ENCODE results near the gene CSRNP3.

DNA sequence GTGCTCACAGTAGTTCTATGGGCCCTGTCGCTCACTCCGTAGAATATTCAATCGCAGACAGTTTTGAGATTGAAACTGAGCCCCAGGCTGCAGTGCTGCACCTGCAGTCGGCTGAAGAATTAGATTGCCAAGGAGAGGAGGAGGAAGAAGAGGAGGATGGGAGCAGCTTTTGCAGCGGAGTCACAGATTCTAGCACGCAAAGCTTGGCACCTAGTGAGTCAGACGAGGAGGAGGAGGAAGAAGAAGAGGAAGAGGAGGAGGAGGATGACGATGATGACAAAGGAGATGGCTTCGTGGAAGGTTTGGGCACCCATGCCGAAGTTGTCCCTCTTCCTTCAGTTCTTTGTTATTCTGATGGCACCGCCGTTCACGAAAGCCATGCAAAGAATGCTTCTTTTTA, 209.4 kb downstream of the CSRNP3 start:
- TF ChIP-seq, protein P1, sequence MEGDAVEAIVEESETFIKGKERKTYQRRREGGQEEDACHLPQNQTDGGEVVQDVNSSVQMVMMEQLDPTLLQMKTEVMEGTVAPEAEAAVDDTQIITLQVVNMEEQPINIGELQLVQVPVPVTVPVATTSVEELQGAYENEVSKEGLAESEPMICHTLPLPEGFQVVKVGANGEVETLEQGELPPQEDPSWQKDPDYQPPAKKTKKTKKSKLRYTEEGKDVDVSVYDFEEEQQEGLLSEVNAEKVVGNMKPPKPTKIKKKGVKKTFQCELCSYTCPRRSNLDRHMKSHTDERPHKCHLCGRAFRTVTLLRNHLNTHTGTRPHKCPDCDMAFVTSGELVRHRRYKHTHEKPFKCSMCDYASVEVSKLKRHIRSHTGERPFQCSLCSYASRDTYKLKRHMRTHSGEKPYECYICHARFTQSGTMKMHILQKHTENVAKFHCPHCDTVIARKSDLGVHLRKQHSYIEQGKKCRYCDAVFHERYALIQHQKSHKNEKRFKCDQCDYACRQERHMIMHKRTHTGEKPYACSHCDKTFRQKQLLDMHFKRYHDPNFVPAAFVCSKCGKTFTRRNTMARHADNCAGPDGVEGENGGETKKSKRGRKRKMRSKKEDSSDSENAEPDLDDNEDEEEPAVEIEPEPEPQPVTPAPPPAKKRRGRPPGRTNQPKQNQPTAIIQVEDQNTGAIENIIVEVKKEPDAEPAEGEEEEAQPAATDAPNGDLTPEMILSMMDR (IDR thresholded peaks at IDR 0.05) = no peak
- no peak for TF ChIP-seq EP300 (IDR thresholded peaks at IDR 0.05)

Measured in tibial nerve (tissue), 4 donors.